H1 (cell line): ENCODE data around the gene CD28. TPM values are rescaled to one million over a fixed set of nuclear protein-coding genes. Genes with fewer than 3 reads are reported as not detected.

Experiments
- CTCF ChIA-PET: fragments of 300-600 bp; sonication (Branson Sonifier 250); formaldehyde crosslinking; loops from one replicate; lab custom pipeline; 2021; ENCODE audit not compliant: partially characterized antibody; lab: Charles Lee
- POLR2A ChIA-PET: fragments of 300-600 bp; sonication (Branson Sonifier 250); formaldehyde crosslinking; loops from one replicate; lab custom pipeline; 2021; ENCODE audit warnings: inconsistent platforms; ENCODE audit not compliant: partially characterized antibody; lab: Charles Lee
- DNase-seq, 2 experiments: peaks; one replicate each; pipeline versions ENCODE4 v3.0.0 to v3.0.0-alpha.2; 2010 to 2022; ENCODE audit warnings: low spot score in 2 of 2, low read depth in 1 of 2, mixed read lengths in 1 of 2
- FAIRE-seq: peaks from 2 replicates; lab custom pipeline; 2011; peaks lifted over from hg19 to GRCh38; lab: Jason Lieb, UNC
- H2AFZ ChIP-seq: 2 replicates; pipeline ENCODE4 v1.8.1; 2012; ENCODE audit warnings: low read length, inconsistent platforms
- H2AK5ac ChIP-seq: 2 replicates; pipeline ENCODE4 v1.6.1; 2013; ENCODE audit warnings: low read depth, low read length
- H2BK120ac ChIP-seq: replicated peaks from 2 replicates; pipeline ENCODE3; 2013; ENCODE audit warnings: low read depth, low read length, inconsistent platforms
- H2BK12ac ChIP-seq: 2 replicates; pipeline ENCODE4 v1.6.1; 2013; ENCODE audit warnings: low read depth, low read length
- H2BK15ac ChIP-seq: 2 replicates; pipeline ENCODE4 v1.6.1; 2013; ENCODE audit warnings: low read length
- H2BK20ac ChIP-seq: 2 replicates; pipeline ENCODE4 v1.6.1; 2013; ENCODE audit warnings: low read length
- H2BK5ac ChIP-seq: 2 replicates; pipeline ENCODE4 v1.6.1; 2013; ENCODE audit warnings: low read depth, low read length
- H3K14ac ChIP-seq: 2 replicates; pipeline ENCODE4 v1.6.1; 2013; ENCODE audit warnings: inconsistent platforms; ENCODE audit not compliant: insufficient read length
- H3K18ac ChIP-seq: 2 replicates; pipeline ENCODE4 v1.6.1; 2013; ENCODE audit warnings: low read length; ENCODE audit errors: extremely low read depth
- H3K23ac ChIP-seq: 2 replicates; pipeline ENCODE4 v1.6.1; 2013; ENCODE audit warnings: inconsistent platforms; ENCODE audit not compliant: insufficient read length
- H3K23me2 ChIP-seq: 2 replicates; pipeline ENCODE4 v1.6.1; 2013; ENCODE audit warnings: low read depth, low read length
- H3K27ac ChIP-seq: 2 replicates; pipeline ENCODE4 v1.6.1; 2011; ENCODE audit warnings: low read depth, low read length, inconsistent platforms
- H3K27me3 ChIP-seq, 4 experiments: replicated peaks in 1 of 4; 1 replicate in 1 of 4; 2 replicates in 3 of 4; pipeline versions ENCODE4 v1.6.1 to v1.8.1; 2011 to 2013; ENCODE audit warnings: low read length in 3 of 4, mild to moderate bottlenecking in 3 of 4, inconsistent platforms in 2 of 4, mixed read lengths in 2 of 4, moderate library complexity in 1 of 4; ENCODE audit not compliant: control insufficient read depth in 3 of 4, insufficient read depth in 3 of 4; ENCODE audit errors: extremely low read depth in 1 of 4
- H3K36me3 ChIP-seq, 4 experiments: 2 replicates each; pipeline versions ENCODE4 v1.6.1 to v1.8.1; 2011 to 2013; ENCODE audit warnings: mild to moderate bottlenecking in 4 of 4, low read length in 3 of 4, moderate library complexity in 2 of 4, control low read depth in 1 of 4, inconsistent platforms in 1 of 4; ENCODE audit not compliant: insufficient read depth in 4 of 4, control insufficient read depth in 2 of 4
- H3K4ac ChIP-seq: replicated peaks from 2 replicates; pipeline ENCODE3; 2013; ENCODE audit warnings: low read length, low read depth, mixed read lengths, inconsistent platforms; ENCODE audit not compliant: insufficient read length
- H3K4me1 ChIP-seq, 4 experiments: replicated peaks in 1 of 4; 1 replicate in 1 of 4; 2 replicates in 3 of 4; pipeline versions ENCODE4 v1.6.1 to v1.8.1; 2011 to 2013; ENCODE audit warnings: low read length in 3 of 4, inconsistent platforms in 2 of 4, mixed read lengths in 1 of 4; ENCODE audit not compliant: insufficient read depth in 4 of 4, control insufficient read depth in 3 of 4
- H3K4me2 ChIP-seq, 2 experiments: 2 replicates each; pipeline versions ENCODE4 v1.6.1 to v1.8.1; 2011 to 2013; ENCODE audit warnings: low read depth in 2 of 2, low read length in 2 of 2, control low read depth in 1 of 2, inconsistent platforms in 1 of 2, mild to moderate bottlenecking in 1 of 2; ENCODE audit not compliant: insufficient read depth in 1 of 2
- H3K4me3 ChIP-seq, 4 experiments: fragments of 200-600, 300-600 bp in 1 of 4; sonication (generic), shearing (Covaris generic), sonication (Bioruptor Twin) in 1 of 4; 2 replicates each; pipeline versions ENCODE4 v1.5.1 to v1.8.1; 2011 to 2016; ENCODE audit warnings: low read length in 4 of 4, low read depth in 3 of 4, control low read depth in 2 of 4, inconsistent platforms in 2 of 4, mild to moderate bottlenecking in 2 of 4, mixed read lengths in 1 of 4, moderate library complexity in 1 of 4; ENCODE audit not compliant: insufficient read depth in 2 of 4; ENCODE audit errors: extremely low read depth in 1 of 4
- H3K56ac ChIP-seq: replicated peaks from 2 replicates; pipeline ENCODE3; 2013; ENCODE audit warnings: low read depth, mild to moderate bottlenecking, mixed read lengths, low read length, inconsistent platforms; ENCODE audit not compliant: insufficient read length
- H3K79me1 ChIP-seq: 2 replicates; pipeline ENCODE4 v1.6.1; 2013; ENCODE audit warnings: low read depth, low read length, control low read depth
- H3K79me2 ChIP-seq, 2 experiments: 2 replicates each; pipeline versions ENCODE4 v1.6.1 to v1.8.1; 2012 to 2013; ENCODE audit warnings: low read length in 2 of 2, mild to moderate bottlenecking in 2 of 2, inconsistent platforms in 1 of 2; ENCODE audit not compliant: insufficient read depth in 2 of 2, control insufficient read depth in 1 of 2
- H3K9ac ChIP-seq, 4 experiments: replicated peaks in 1 of 4; 1 replicate in 1 of 4; 2 replicates in 3 of 4; pipeline versions ENCODE4 v1.6.1 to v1.8.1; 2011 to 2013; ENCODE audit warnings: low read depth in 3 of 4, low read length in 3 of 4, control low read depth in 2 of 4, mild to moderate bottlenecking in 2 of 4, moderate library complexity in 2 of 4, inconsistent platforms in 1 of 4; ENCODE audit errors: extremely low read depth in 1 of 4
- H3K9me3 ChIP-seq, 2 experiments: 2 replicates each; pipeline versions ENCODE4 v1.6.1 to v1.8.1; 2012 to 2013; ENCODE audit warnings: mild to moderate bottlenecking in 2 of 2, moderate library complexity in 2 of 2, control low read depth in 1 of 2, inconsistent platforms in 1 of 2, low read depth in 1 of 2, low read length in 1 of 2, mixed read lengths in 1 of 2; ENCODE audit not compliant: insufficient read depth in 2 of 2
- H4K20me1 ChIP-seq, 2 experiments: replicated peaks in 1 of 2; 2 replicates each; pipeline versions ENCODE3 to v1.8.1; 2011 to 2013; ENCODE audit warnings: inconsistent platforms in 2 of 2, low read length in 2 of 2, mild to moderate bottlenecking in 1 of 2; ENCODE audit not compliant: insufficient read depth in 2 of 2, control insufficient read depth in 1 of 2
- H4K5ac ChIP-seq: 2 replicates; pipeline ENCODE4 v1.6.1; 2013; ENCODE audit warnings: low read length, low read depth, mixed read lengths, inconsistent platforms; ENCODE audit not compliant: insufficient read length
- H4K8ac ChIP-seq: 2 replicates; pipeline ENCODE4 v1.8.0; 2013; ENCODE audit warnings: mild to moderate bottlenecking, moderate library complexity, low read length, inconsistent platforms; ENCODE audit not compliant: insufficient read depth; ENCODE audit errors: extremely low read depth
- H4K91ac ChIP-seq: replicated peaks from 2 replicates; pipeline ENCODE3; 2013; ENCODE audit warnings: low read length, mixed read lengths, inconsistent platforms; ENCODE audit not compliant: insufficient read length
- SP2 ChIP-seq: IDR thresholded peaks from 2 replicates; pipeline ENCODE4 v1.6.1; 2012; ENCODE audit warnings: mild to moderate bottlenecking, low read length, inconsistent platforms
- WGBS, 2 experiments: shearing (Covaris generic) in 1 of 2; methylation state at CpG; one replicate each; pipeline versions ENCODE4 v1.1.6 to v1.1.7; 2013 to 2015; ENCODE audit warnings: low lambda C conversion rate in 2 of 2, mixed read lengths in 2 of 2, inconsistent platforms in 1 of 2, low coverage in 1 of 2, missing lambda C conversion rate in 1 of 2; ENCODE audit not compliant: insufficient replicate concordance in 2 of 2, insufficient coverage in 1 of 2, insufficient read length in 1 of 2; ENCODE audit errors: extremely low coverage in 1 of 2, missing lambda C conversion rate in 1 of 2; 5-methylcytosine and 5-hydroxymethylcytosine counted together
- polyA plus RNA-seq, 7 experiments: library from polyadenylated mRNA; depleted of rRNA in 3 of 7; stranded (reverse) in 5 of 7; unstranded in 2 of 7; fragments of >200 nt in 5 of 7; fragments of 200-250 nt in 2 of 7; gene quantifications; 1 replicate in 5 of 7; 2 replicates in 1 of 7; 4 replicates in 1 of 7; pipeline versions ENCODE4 v1.2.1 to v1.2.3, GENCODE V29; 2011 to 2013; ENCODE audit warnings: missing spikeins in 2 of 7, mixed read lengths in 2 of 7
- total RNA-seq: library from RNA; stranded (reverse); fragmentation: NEBNext Ultra II Directional; extraction: Animal tissue kit (Norgen Biotek cat#: 25700); gene quantifications from 2 replicates; pipeline ENCODE4 v1.2.1, GENCODE V29; 2021

Gene CD28
- total and polyA plus RNA-seq, 2 of the 8 experiments (the other 6 are each of a cell fraction or from before 2014, with no cell fraction given): not detected

DNA sequence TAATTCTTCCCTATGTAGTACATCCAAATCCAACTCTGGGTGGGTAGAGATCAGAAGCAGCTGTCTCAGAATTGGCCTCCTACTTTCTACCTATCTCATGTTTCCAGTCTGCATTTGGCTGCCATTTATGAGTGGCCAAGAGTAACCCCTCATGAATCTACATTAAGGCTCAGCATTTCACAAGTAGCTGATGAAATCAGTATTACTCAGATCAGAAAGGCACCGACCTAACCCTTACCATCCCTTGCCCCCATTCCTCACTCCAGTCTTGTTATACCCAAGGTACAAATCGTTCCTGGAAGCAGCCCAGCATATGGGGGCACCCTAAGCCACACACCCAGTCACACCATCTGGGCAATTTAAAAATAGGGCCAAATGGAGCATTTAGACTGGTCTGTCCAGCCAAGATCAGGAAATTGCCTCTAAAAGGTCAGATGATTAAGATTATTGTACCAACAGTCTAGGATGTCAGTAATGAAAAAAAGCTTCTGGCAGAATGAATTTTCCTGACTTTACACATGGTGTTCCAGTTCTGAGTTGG lies 37.1 kb downstream of the CD28 start:
- ChIA-PET POLR2A (no interaction called here), CTCF (interaction anchor here (1.1 kb wide), 1 partner anchor 394 kb away, joined by 4 read pairs; no protein-coding TSS in a partner anchor)
- H4K20me1 ChIP-seq: no peaks in the 10 kb centered on the region
- H3K56ac ChIP-seq: no peak overlapping the region
- no peak overlapping the region for H3K9ac ChIP-seq
- 92% methylated on average over 2 of the region's 2 CpGs; no CpG with 5 or more reads in 1 of the 2 experiments for WGBS, 2 experiments
- H2AFZ ChIP-seq: no peak overlapping the region
- H2BK15ac ChIP-seq: no peak overlapping the region
- H3K23ac ChIP-seq: no peak overlapping the region
- DNase-seq: no peak
- H3K4ac ChIP-seq: no peak overlapping the region
- no peaks in the 10 kb centered on the region for H3K23me2 ChIP-seq
- no peak overlapping the region for H3K14ac ChIP-seq
- H2BK5ac ChIP-seq: no peak overlapping the region
- no peak overlapping the region for H2BK20ac ChIP-seq
- H3K36me3 ChIP-seq: no peaks in the 10 kb centered on the region
- FAIRE-seq: no peak
- H3K18ac ChIP-seq: no peak overlapping the region
- no peaks in the 10 kb centered on the region for H3K9me3 ChIP-seq
- H3K79me2 ChIP-seq: no peaks in the 10 kb centered on the region
- no peak overlapping the region for H2BK12ac ChIP-seq
- H4K91ac ChIP-seq: no peak overlapping the region
- no peaks in the 10 kb centered on the region for H3K4me1 ChIP-seq
- H4K5ac ChIP-seq: no peak overlapping the region
- H2AK5ac ChIP-seq: no peak overlapping the region
- no peaks in the 10 kb centered on the region for H3K27me3 ChIP-seq
- no peaks in the 10 kb centered on the region for H3K79me1 ChIP-seq
- H2BK120ac ChIP-seq: no peak overlapping the region
- H3K4me3 ChIP-seq: no peak overlapping the region
- no peak overlapping the region for H4K8ac ChIP-seq
- no peak overlapping the region for H3K27ac ChIP-seq
- no peak overlapping the region for H3K4me2 ChIP-seq
- TF ChIP-seq SP2: no peak
